GM12878 (cell line): ENCODE measurements around the gene NKX6-1. TPM values are rescaled to one million over a fixed set of nuclear protein-coding genes. Genes with fewer than 3 reads are reported as not detected.

ENCODE experiments used
- ATAC-seq: fragments of 200-7000 bp; cut with Tn5 transposase; 3 replicates; pipeline ENCODE4 v1.9.1; 2020; ENCODE audit warnings: mild to moderate bottlenecking, moderate library complexity
- BruUV-seq: library from RNA; stranded (reverse); fragments of 400-500 nt; replicated peaks from 2 replicates; lab custom pipeline; 2021; lab: Mats Ljungman, UMichigan
- CTCF ChIA-PET: fragments of 300-600 bp; sonication (Branson Sonifier 250); formaldehyde crosslinking; extraction: SDS; loops from one replicate; lab custom pipeline; 2021; ENCODE audit warnings: inconsistent platforms; lab: Yijun Ruan, JAX
- POLR2A ChIA-PET: fragments of 350-600 bp; formaldehyde crosslinking; extraction: SDS; loops from one replicate; lab custom pipeline; 2021; ENCODE audit warnings: inconsistent platforms; lab: Charles Lee
- RAD21 ChIA-PET: fragments of 300-600 bp; sonication (Branson Sonifier 250); formaldehyde crosslinking; loops from one replicate; lab custom pipeline; 2023; ENCODE audit warnings: antibody characterized with exemption; ENCODE audit not compliant: unreplicated experiment; lab: Charles Lee
- SMC1A ChIA-PET: fragments of 300-600 bp; sonication (Branson Sonifier 250); formaldehyde crosslinking; loops from one replicate; lab custom pipeline; 2023; ENCODE audit not compliant: unreplicated experiment, uncharacterized antibody; lab: Charles Lee
- DNase-seq: peaks from one replicate; pipeline ENCODE4 v3.0.0-alpha.2; 2011; ENCODE audit warnings: low read depth, low spot score
- FAIRE-seq: peaks from 3 replicates; lab custom pipeline; 2011; peaks lifted over from hg19 to GRCh38; lab: Jason Lieb, UNC
- H2AFZ ChIP-seq: 2 replicates; pipeline ENCODE4 v1.6.0; 2011; ENCODE audit warnings: low read depth, low read length, control low read depth; ENCODE audit not compliant: control insufficient read depth
- H3K27ac ChIP-seq: 2 replicates; pipeline ENCODE4 v1.5.1; 2011; ENCODE audit warnings: control low read depth; ENCODE audit not compliant: control insufficient read depth, insufficient read depth
- H3K27me3 ChIP-seq, 2 experiments: replicated peaks in 1 of 2; 2 replicates each; pipeline versions ENCODE4 v1.6.0 to v1.6.1; 2011; ENCODE audit warnings: low read length in 1 of 2; ENCODE audit not compliant: control insufficient read depth in 2 of 2, insufficient read depth in 2 of 2
- H3K36me3 ChIP-seq, 2 experiments: 2 replicates each; pipeline ENCODE4 v1.5.1; 2011; ENCODE audit warnings: low read length in 1 of 2; ENCODE audit not compliant: control insufficient read depth in 2 of 2, insufficient read depth in 2 of 2
- H3K4me1 ChIP-seq: 2 replicates; pipeline ENCODE4 v1.6.1; 2011; ENCODE audit warnings: mild to moderate bottlenecking, low read length, moderate library complexity, mixed read lengths; ENCODE audit not compliant: control insufficient read depth, insufficient read depth
- H3K4me2 ChIP-seq: 2 replicates; pipeline ENCODE4 v1.6.0; 2011; ENCODE audit warnings: control low read depth; ENCODE audit not compliant: control insufficient read depth, insufficient read depth
- H3K4me3 ChIP-seq: fragments of 200-600 bp; sonication (generic); 2 replicates; pipeline ENCODE4 v1.5.1; 2016
- H3K79me2 ChIP-seq: 2 replicates; pipeline ENCODE4 v1.6.0; 2011; ENCODE audit warnings: low read length; ENCODE audit not compliant: control insufficient read depth, insufficient read depth
- H3K9ac ChIP-seq: 2 replicates; pipeline ENCODE4 v1.8.0; 2011; ENCODE audit warnings: low read length, control low read depth, mixed read lengths; ENCODE audit not compliant: control insufficient read depth, insufficient read depth
- H3K9me3 ChIP-seq: replicated peaks from 3 replicates; pipeline ENCODE4 v1.5.1; 2011; ENCODE audit warnings: mild to moderate bottlenecking, low read length; ENCODE audit not compliant: control insufficient read depth, insufficient read depth
- H4K20me1 ChIP-seq: 2 replicates; pipeline ENCODE4 v1.6.0; 2011; ENCODE audit not compliant: control insufficient read depth, insufficient read depth
- IKZF2 ChIP-seq, 2 experiments: fragments of 450-650 bp; IDR thresholded peaks; 2 replicates each; pipeline ENCODE4 v1.6.1; 2017; ENCODE audit warnings: mild to moderate bottlenecking in 2 of 2, moderate library complexity in 2 of 2
- IRF3 ChIP-seq: fragments of 450-650 bp; IDR thresholded peaks from 2 replicates; pipeline ENCODE4 v1.6.1; 2014; ENCODE audit warnings: mild to moderate bottlenecking
- MAX ChIP-seq: IDR thresholded peaks from 2 replicates; pipeline ENCODE4 v1.6.1; 2012; ENCODE audit warnings: low read depth, low read length, improper control_type of control experiment
- MYC ChIP-seq: IDR thresholded peaks from 2 replicates; pipeline ENCODE4 v1.6.1; 2011; ENCODE audit warnings: mild to moderate bottlenecking, low read length, moderate library complexity, inconsistent platforms; ENCODE audit not compliant: insufficient read depth, insufficient replicate concordance, insufficient read length, severe bottlenecking
- NFIC ChIP-seq: IDR thresholded peaks from 2 replicates; pipeline ENCODE4 v1.6.1; 2012; ENCODE audit warnings: low read depth, mild to moderate bottlenecking, inconsistent platforms, low read length, moderate library complexity
- RUNX3 ChIP-seq: IDR thresholded peaks from 2 replicates; pipeline ENCODE4 v1.6.1; 2012; ENCODE audit warnings: low read length, inconsistent platforms
- STAT3 ChIP-seq: IDR thresholded peaks from 2 replicates; pipeline ENCODE4 v1.6.1; 2011; ENCODE audit warnings: low read depth, low read length, improper control_type of control experiment
- TARDBP ChIP-seq: IDR thresholded peaks from 2 replicates; pipeline ENCODE4 v1.6.1; 2016; ENCODE audit warnings: borderline replicate concordance
- WGBS: methylation state at CpG from one replicate; pipeline ENCODE4 v1.1.6; 2016; ENCODE audit warnings: low lambda C conversion rate; ENCODE audit not compliant: insufficient replicate concordance, insufficient coverage; ENCODE audit errors: missing lambda C conversion rate; 5-methylcytosine and 5-hydroxymethylcytosine counted together
- in situ Hi-C: fragments of 300-500 bp; cut with MboI; formaldehyde crosslinking; loops from 9 replicates; pipeline ENCODE4 v1.14.3; 2018; ENCODE audit warnings: mixed read lengths
- intact Hi-C: fragments of 100-400 bp; cut with micrococcal nuclease; formaldehyde crosslinking; loops from one replicate; pipeline ENCODE4 v1.14.2; 2022; ENCODE audit not compliant: unreplicated experiment
- polyA plus RNA-seq, 11 experiments: library from polyadenylated mRNA; depleted of rRNA in 4 of 11; unstranded in 6 of 11; stranded (reverse) in 5 of 11; fragments of >200 nt; fragmentation: Nextera tagmentation in 4 of 11; fragmentation: Illumina TruSeq in 1 of 11; extraction: Ambion mirVana in 4 of 11; extraction: Trizol in 1 of 11; gene quantifications; 1 replicate in 1 of 11; 2 replicates in 10 of 11; pipeline versions ENCODE4 v1.2.1 to v1.2.3, GENCODE V29; 2011 to 2016; ENCODE audit warnings: inconsistent platforms in 2 of 11, missing spikeins in 2 of 11, low read depth in 1 of 11
- small RNA-seq: library from RNA; depleted of rRNA; stranded (forward); fragments of <200 nt; gene quantifications from one replicate; pipeline ENCODE3, GENCODE V24; 2014
- total RNA-seq, 4 experiments: library from RNA; depleted of rRNA in 3 of 4; stranded (reverse); fragments of >200 nt in 3 of 4; fragmentation: Illumina TruSeq in 1 of 4; extraction: Trizol in 1 of 4; gene quantifications; 2 replicates each; pipeline versions ENCODE4 v1.2.1 to v1.2.3, GENCODE V29; 2013 to 2021

Gene NKX6-1
- total and polyA plus RNA-seq, 10 of the 15 experiments (the other 5 are each of a cell fraction or from before 2014, with no cell fraction given), result not detected

GRCh38 chr4:84442778-84443177 lies 56.3 kb downstream of the NKX6-1 start:
- DNase-seq, result no peak
- intact Hi-C loops, result no loop called here
- ChIA-PET POLR2A (no interaction called here), SMC1A (interaction anchor here (1.4 kb wide), 1 partner anchor 9 kb away, joined by 3 read pairs; no protein-coding TSS in a partner anchor), CTCF (no interaction called here), RAD21 (no interaction called here)
- Histone ChIP-seq H2AFZ (no peak overlapping the region), H3K36me3 (no peaks in the 10 kb centered on the region), H3K79me2 (no peaks in the 10 kb centered on the region), H4K20me1 (no peaks in the 10 kb centered on the region), H3K9ac (no peak overlapping the region), H3K27ac (no peak overlapping the region), H3K9me3 (no peaks in the 10 kb centered on the region), H3K4me1 (no peaks in the 10 kb centered on the region), H3K27me3 (no peaks in the 10 kb centered on the region), H3K4me2 (no peak overlapping the region), H3K4me3 (no peak overlapping the region)
- no TSS peak for BruUV-seq
- 0% methylated on average over 2 of the region's 2 CpGs for WGBS
- no peak for TF ChIP-seq TARDBP
- TF ChIP-seq MYC, result no peak
- no peak for TF ChIP-seq MAX
- no peak for TF ChIP-seq NFIC
- no peak for TF ChIP-seq STAT3
- no peak for TF ChIP-seq IRF3
- no peak for TF ChIP-seq RUNX3
- no peak for TF ChIP-seq IKZF2 (IDR thresholded peaks at IDR 0.05)
- no peak for FAIRE-seq
- no peak for ATAC-seq
- in situ Hi-C loops, result no loop called here

Small RNA genes lying within 50 kb of the gene (small RNA-seq; reads per million reads assigned to genes)
- gene RPL3P13, result not detected

Other genes with a start within 250 kb of the NKX6-1 start
- gene CDS1, start 83.8 kb upstream of the NKX6-1 start, total RNA-seq (2014; rRNA removed), result not detected in 2 replicates
- gene CDS1, start 83.8 kb upstream of the NKX6-1 start, total RNA-seq (2014; rRNA removed; fragmentation: Illumina TruSeq; extraction: Trizol), result not detected in 2 replicates
- gene CDS1, start 83.8 kb upstream of the NKX6-1 start, total RNA-seq (2021), result 0.05 TPM in 1 of 2 replicates, not detected in the other
- not detected in 2 replicates for gene CDS1, start 83.8 kb upstream of the NKX6-1 start, polyA plus RNA-seq (2011; rRNA removed)
- gene CDS1, start 83.8 kb upstream of the NKX6-1 start, polyA plus RNA-seq (2014; fragmentation: Illumina TruSeq; extraction: Trizol), result 0.03 TPM in 1 of 2 replicates, not detected in the other
- not detected for gene CDS1, start 83.8 kb upstream of the NKX6-1 start, polyA plus RNA-seq (2014; fragmentation: Nextera tagmentation; extraction: Ambion mirVana)
- 0.03 TPM in 1 of 2 replicates, not detected in the other for gene CDS1, start 83.8 kb upstream of the NKX6-1 start, polyA plus RNA-seq (2014; rRNA removed)
- gene CDS1, start 83.8 kb upstream of the NKX6-1 start, polyA plus RNA-seq (2016; fragmentation: Nextera tagmentation; extraction: Ambion mirVana), result not detected